HG03159 (cell line): ENCODE results near the gene ABHD13.
A peak's percentile ranks its signal among the peaks of the same experiment; 100 is the strongest.
"Not testable (repeated sequence)": the region's sequence is repeated elsewhere in the genome, so short reads cannot be mapped to it uniquely, and the experiment has no call there.

Experiments
- ATAC-seq: cut with Tn5 transposase; IDR thresholded peaks from one replicate; pipeline ENCODE4 v1.9.1; 2021; ENCODE audit warnings: mild to moderate bottlenecking, moderate library complexity; ENCODE audit not compliant: unreplicated experiment

The ABHD13 gene

GRCh38 chr13:108218044-108218974, at the start of gene ABHD13:
ABHD13 (plus strand) TSS chr13:108218392; CDS start chr13:108229219, 10,827 bp downstream.
- ATAC-seq, result peak; percentile 82

GRCh38 chr13:108168929-108169328, 49.3 kb upstream of the ABHD13 start:
- ATAC-seq, result no peak

- ATAC-seq, result peak; percentile 67
Measured at GRCh38 chr13:108176685-108177274, 41.4 kb upstream of the ABHD13 start.

GRCh38 chr13:108178078-108178477, 40.1 kb upstream of the ABHD13 start:
- no peak for ATAC-seq

GRCh38 chr13:108182652-108183051, 35.5 kb upstream of the ABHD13 start:
- no peak for ATAC-seq

GRCh38 chr13:108185223-108185622, 33.0 kb upstream of the ABHD13 start:
- ATAC-seq, result no peak

DNA sequence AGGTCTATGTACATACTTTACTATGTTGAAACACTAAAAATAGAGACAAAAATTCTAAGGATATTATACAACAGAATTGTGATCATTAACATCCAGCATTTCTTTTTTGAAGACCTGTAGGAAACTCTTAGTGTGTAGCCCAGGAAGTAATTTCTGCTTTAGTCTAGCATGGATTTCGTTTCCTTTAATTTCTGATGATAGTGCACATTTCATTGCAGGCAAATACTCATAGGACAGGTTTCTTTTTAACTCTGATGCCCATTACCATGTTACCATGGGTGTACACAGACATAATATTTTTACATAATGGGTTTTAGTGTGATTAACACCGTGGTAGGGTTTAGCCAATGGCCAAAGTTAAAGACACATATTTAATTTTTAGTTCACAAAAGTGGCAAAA, 29.9 kb upstream of the ABHD13 start:
- ATAC-seq, result no peak

DNA sequence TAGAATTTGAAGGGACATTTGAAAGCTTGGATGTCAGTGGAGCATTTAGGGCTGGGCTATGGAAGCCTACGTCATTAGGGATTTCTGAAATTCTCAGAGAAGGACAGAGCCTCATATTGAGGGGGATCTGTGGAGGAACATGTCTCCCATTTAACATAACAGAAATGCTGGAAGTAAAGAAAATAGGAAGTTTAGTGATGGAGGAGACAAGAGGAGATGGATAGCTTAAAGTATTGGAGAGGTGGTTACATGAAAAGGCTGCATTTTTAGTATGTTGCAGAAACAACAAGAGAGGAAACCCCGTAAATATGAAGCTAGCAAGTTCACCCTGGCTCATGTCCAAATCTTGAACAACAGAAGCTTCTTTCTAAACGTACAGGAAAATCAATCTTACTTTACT, 27.3 kb upstream of the ABHD13 start:
- ATAC-seq, result no peak

DNA sequence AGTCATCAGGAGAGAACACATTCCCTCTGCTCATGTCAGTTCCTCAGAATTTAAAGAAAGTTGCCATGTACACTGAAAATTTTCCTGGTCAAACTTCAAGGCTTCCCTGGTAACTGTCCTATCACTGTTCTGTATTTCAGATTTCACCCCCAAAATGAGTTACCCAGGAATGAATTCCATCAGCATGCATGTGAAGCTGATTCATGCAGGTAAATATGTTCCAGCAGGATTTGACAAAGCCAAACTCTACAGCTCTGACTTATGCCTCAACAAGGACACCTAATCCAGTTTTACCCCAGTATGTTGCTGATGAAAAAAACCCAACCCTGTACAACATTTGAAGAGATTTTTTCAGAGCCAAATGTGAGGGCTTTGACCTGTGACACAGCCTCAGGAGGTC, 24.4 kb upstream of the ABHD13 start:
- no peak for ATAC-seq

- ATAC-seq, result no peak
Measured at GRCh38 chr13:108194435-108194936, 23.7 kb upstream of the ABHD13 start.

- ATAC-seq, result no peak
Measured at GRCh38 chr13:108195146-108195545, 23.0 kb upstream of the ABHD13 start.

DNA sequence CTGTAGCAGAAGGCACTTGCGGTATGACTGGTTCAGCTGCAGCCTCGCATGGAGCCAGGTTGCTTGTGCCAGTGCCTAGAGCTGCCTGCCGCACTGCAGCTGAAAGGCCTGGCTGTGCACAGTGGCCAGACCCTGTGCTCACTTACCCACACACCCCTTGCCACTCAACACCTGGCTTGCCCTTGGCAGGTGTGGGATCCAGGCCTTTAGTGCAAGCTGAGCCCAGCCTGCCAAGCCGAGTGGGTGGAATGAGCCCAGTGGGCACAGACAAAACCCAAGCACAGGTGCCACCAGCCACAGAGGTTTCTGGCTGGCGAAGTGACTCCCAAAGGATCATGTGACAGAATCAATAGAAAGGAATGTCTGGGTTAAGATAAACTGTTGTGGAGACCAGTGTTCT, 22.3 kb upstream of the ABHD13 start:
- no peak for ATAC-seq

GRCh38 chr13:108200781-108201398, 17.3 kb upstream of the ABHD13 start:
- no peak for ATAC-seq

DNA sequence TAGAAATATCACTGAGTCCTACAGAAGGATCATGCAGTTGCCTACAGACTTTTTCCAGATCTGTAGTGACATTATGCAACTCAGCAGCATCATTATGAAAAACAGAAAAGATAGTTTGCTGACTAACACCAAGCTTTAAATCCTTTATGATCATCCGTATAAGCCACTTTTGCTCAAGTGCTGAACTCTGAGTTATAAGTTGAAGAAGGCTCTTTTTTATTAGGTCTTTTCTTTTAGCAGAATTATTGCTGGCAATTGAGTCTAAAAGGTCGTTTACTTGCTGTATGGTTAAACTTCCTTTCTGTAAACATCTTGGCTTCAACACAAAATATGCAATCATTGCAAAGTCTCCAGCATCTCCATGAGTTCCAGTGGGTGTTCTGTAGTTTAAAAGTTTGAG, 7.6 kb upstream of the ABHD13 start:
- no peak for ATAC-seq

GRCh38 chr13:108212886-108213285, 5.3 kb upstream of the ABHD13 start:
- peak; percentile 50 for ATAC-seq

GRCh38 chr13:108213946-108214345, 4.2 kb upstream of the ABHD13 start:
- ATAC-seq, result no peak

GRCh38 chr13:108214441-108215271, 3.5 kb upstream of the ABHD13 start:
- ATAC-seq, result no peak

DNA sequence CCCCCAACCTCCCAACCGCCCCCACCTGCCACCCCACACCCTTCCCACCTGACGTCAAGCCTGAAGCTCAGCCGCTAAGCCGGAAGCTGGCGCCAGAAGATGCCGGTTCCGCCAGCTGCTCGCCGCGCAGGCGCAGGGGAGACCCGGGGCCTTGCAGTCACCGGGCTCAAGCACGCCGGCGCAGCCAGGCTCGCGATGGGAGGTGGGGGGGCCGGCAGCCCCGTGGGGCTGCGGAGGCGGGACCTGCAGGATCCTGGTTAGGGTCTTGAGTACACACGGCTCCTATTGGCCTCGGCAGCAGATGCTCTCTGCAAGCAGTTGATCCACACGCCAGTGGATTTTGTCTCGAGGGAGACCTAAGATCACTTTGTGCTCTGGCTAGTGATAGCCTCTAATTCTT, 2.8 kb upstream of the ABHD13 start, which contains the start of gene LIG4:
Gene LIG4 (minus strand): TSS at position 101 of the 400 bp plus-strand sequence. CDS start 4,268 bp downstream, outside the sequence.
- ATAC-seq, result peak; percentile 66

- ATAC-seq, result not testable (repeated sequence)
Measured at GRCh38 chr13:108217307-108218043, 717 bp upstream of the ABHD13 start.

- ATAC-seq, result no peak
Measured at GRCh38 chr13:108220041-108220440, 1.8 kb downstream of the ABHD13 start.
